IPS-NIHi11 (cell line): ENCODE measurements around the gene KCTD17.

Experiments used
- DNase-seq: peaks from one replicate; pipeline ENCODE4 v3.0.0; 2012; ENCODE audit warnings: mixed read lengths, low spot score

The KCTD17 gene

DNA sequence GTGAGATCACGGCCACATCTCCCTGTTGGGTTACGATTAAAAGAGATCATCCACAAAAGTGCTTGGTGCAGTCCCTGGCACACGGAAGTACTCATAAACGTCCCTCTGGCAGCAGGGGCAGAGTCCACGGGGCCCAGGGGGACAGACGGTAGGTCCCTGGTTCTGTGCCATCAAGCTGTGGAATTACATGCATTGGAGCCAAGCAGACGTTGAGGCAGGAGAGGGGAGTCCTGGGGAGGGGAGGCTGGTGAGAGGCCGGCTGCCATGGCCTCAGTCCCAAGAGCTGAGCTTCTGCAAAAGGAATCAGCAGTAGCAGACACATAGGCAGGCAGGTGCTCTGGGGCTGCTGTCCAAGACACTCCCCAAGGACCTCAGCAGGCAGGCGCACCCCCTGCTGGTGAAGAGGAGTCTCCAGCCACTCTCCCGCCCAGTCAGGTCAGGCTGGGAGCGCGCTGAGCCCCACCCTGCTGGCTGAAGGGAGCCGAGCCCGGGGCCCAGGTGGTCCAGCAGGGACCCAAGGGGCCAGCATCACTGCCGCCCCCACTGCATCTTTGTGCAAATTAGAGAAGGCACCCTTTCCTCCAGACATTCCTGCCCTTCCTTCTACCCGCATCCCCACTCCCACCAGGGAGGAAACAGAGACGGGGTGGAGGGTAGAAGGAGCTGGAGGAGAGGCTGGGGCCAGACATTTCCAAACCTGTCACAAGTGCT, 7.6 kb upstream of the KCTD17 start:
- peak; percentile 74 for DNase-seq

DNA sequence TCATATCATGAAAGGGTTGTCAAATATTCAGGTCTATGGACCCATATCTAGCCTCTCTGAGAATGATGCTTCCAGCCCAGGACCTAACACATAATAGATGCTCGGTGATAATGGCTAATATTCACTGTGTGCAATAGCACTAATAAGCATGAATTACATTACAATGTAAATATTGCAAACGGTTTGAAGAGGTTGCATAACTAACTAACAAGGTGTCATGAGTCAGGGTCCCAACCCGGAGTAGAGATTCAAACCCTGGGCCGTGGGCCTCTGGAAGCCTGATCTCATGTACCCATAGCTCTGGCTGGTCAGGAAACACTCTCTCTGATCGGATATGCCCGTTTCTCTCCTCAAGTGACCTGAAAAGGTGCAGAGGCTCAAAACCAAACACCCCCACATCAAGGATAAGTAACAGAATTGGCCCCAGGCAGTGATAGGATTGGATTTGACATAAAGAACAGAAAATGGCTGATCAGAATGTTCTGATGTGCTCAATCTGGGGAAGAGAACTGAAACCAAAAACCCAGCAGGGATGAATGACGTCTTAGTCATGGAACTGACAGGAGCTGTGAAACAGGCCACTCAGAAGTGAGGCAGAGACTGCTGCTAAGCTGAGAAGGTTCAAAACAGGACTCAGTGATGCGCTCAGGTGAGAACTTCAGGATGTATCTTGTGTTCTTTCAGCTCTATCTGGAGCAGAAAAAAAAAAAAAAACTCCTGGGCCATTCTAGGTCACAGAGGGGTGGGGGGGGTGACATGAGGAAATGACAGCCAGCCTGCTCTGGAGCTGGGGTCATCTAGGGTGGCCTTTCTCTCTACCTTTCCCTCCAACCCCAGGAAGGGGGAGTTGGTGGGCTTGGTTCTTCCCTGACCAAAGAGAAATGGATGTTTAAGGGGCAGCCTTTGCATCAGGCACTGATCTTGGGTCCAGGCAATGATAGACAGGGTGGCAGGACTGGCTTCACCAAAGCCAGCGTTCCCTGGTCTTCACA, 6.6 kb upstream of the KCTD17 start:
- DNase-seq: no peak

DNA sequence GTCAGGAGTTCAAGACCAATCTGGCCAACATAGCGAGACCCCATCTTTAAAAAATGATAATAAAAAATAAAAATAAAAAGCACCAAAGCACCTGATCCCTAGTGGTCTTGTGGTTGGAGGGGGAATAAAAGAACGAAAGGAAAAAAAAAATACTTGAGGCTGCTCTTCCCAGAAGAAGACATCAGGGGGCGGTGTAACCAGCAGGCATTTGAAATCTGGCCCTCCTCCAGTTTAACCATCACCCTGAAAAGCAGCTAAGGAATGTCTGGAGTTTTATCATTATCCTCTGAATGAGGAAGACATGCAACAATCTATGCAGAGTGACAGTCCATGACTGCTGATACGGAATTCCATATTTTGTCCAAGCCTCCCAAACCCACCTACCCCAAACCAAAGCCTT, 5.6 kb upstream of the KCTD17 start:
- DNase-seq: peak; percentile 66

DNA sequence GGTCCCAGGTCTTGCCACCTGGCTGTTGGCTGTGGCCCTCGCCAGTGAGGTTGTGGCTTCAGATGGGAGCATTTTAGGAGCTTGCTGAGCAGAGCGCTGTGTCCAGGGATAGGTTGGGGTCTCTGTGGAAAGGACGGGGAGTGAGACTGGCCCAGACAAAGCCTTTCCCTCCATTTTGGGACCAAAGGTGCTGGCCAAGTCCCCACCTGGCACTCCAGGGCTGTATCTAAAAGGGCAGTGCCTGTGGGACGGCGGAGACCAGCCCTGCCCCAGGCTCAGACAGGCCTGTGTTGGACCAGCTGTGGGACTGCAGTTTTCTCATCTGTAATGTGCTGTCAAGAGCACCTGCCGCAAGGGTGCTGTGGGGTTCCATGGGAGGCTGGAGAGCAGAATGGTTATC, 5.0 kb upstream of the KCTD17 start:
- DNase-seq: no peak

DNA sequence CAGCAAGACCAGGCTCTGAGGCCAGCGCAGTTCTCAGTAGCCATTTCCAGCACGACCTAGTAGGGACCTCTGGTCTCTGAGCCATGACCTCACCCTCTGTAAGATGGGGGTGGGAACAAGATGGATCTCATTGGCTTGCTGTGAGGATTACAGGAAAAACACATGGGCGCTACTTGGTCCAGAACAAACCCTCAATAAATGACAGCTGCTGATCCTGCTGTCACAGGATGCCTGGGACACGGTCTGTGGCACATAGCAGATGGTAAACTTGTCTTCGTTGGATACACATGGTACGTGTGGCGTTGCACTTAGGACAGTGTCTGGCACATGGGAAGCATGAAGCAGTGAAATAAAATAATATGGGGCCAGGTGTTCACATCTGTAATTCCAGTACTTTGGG, 4.5 kb upstream of the KCTD17 start:
- no peak for DNase-seq

DNA sequence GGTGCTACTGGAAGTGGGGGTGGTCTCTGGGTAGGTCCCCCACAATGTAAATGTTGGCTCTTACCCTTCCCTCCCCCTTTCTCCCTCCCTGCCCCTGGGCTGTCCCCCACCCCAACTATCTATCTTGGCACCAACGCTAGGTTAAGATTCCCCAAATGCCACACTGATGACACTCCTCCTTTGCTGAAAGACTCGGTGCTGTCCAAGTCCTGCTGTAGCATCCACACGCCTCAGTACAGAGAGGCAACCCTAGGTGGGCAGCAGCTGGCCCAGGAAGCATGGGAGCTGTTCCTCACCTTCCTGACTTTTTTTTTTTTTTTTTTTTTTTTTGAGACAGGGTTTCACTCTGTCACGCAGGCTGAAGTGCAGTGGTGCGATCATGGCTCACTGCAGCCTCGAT, 3.4 kb upstream of the KCTD17 start:
- DNase-seq: no peak

DNA sequence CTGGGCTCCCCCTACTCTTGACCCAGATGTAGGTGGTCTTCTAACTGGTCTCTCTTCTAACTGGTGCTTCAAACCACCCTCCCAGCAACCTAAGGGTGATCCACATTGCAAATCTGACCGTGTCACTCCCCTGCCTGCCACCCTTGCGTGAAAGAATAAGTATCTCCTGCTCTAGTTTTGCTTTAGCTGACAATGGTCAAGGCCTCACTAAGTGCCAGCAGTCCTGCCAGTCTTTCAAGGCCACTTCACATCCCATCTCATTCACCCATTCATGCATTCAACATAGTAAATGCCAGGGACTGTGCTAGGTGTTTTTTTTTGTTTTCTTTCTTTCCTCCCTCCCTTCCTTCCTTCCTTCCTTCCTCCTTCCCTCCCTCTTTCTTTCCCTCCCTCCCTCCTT, 2.3 kb upstream of the KCTD17 start:
- no peak for DNase-seq

DNA sequence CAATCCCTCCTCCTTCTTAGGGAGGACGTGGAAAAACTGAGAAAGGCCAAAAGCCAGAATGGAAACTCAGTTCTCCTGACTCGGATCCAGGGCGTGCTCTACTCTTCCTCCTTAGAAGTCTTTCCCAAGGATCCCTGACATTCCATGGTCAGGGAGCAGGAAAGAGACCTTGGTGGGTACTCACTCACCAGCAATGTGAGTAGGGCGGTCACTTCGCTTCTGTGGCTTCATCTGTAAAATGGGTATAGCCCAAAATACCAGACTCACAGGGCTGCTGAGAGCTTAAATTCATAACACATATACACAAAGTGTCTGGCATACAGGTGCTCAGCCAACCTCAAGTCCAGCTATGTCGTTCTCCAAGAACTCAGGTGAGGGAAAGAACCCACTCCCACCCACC, 629 bp upstream of the KCTD17 start:
- DNase-seq: no peak

DNA sequence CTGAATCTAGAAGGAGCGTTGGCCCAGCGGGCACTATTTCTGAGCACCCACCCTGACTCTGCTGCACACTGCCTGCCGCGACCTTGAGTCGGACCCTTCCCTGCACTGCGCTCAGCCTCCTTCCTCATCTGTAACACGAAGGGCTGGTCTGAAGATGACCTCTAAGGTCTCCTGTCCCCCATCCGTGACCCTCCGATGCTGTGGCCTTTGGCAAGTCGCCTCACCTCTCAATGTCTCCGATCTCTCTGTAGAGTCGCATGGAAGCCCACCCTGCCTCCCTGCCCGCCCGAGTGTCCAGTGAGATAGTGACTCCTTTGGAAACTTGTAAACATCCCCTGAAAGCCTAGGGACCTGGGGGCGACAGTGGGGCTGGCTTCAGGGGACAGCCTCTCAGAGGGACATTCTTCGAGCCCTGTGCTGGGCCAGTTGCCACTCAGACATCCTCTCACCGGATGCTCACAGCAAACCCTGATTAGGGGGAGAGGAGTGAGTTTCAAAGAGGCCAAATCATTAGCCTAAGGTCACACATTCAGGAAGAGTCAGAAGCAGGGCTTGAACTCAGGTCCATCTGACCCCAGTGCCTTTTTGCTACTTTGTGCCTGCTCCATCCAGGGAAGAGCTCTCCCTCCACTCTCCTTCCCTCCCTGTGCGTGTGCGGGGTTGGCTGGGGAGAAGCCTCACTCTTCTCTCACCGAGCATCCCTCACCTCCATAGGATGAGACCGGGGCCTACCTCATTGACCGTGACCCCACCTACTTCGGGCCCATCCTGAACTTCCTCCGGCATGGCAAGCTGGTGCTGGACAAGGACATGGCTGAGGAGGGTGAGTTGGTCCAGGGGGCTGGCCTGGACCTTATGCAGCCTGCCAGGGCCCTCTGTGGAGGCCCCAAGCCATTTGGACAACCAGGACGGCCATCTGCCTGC, 1.1 kb downstream of the KCTD17 start:
- no peak for DNase-seq

DNA sequence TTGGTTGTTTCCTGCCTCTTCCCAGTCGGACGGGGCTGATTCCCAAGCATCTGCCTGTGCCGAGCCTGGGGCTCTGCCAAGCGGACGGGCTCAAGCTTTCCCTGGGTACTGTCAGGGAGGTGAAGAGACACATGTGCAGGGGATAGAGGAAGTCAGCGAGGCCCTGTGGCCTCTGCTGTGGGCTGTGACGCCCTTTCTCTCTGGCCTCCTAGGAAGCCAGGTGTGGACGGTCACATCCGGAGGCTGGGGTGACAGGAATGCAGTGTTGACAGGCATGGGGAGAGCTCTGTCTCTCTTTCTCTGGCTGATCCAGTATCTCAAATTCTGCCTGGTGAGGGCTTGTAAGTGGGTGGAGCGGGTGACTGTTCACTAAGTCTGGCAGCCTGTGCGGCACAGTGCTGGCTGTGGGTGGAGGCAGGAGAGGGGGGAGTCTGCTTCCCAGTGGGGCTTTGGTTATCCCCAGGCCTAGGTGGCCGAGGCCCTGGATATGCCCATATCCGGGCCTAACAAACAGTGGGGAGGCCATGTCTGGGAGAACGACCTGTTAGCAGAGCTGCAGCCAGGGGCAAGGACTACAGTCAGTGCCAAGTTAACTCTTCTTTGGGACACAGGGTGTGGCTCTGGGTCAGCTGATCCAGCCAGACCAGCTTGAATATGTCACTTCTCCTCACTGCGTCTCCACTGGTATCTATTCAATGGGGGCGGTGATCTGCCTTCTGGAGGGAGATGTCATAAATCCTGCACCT, 1.9 kb downstream of the KCTD17 start:
- no peak for DNase-seq

DNA sequence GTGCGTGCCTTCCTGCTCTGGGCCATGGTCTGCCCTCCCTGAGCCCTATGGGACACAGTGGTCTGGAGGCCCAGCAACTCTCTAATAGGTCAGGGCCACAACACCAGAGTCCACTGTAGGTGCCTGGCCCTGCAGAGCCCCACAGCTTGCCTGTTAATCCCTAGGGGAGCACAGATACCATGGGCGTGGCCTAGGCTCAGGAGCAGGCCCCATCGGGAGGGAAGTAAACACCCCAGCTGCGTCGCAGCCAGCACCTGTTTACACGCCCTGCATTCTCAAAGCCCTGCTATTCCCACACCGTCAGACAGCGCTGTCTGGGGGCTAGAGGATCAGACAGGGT, 2.5 kb downstream of the KCTD17 start:
- DNase-seq: no peak

DNA sequence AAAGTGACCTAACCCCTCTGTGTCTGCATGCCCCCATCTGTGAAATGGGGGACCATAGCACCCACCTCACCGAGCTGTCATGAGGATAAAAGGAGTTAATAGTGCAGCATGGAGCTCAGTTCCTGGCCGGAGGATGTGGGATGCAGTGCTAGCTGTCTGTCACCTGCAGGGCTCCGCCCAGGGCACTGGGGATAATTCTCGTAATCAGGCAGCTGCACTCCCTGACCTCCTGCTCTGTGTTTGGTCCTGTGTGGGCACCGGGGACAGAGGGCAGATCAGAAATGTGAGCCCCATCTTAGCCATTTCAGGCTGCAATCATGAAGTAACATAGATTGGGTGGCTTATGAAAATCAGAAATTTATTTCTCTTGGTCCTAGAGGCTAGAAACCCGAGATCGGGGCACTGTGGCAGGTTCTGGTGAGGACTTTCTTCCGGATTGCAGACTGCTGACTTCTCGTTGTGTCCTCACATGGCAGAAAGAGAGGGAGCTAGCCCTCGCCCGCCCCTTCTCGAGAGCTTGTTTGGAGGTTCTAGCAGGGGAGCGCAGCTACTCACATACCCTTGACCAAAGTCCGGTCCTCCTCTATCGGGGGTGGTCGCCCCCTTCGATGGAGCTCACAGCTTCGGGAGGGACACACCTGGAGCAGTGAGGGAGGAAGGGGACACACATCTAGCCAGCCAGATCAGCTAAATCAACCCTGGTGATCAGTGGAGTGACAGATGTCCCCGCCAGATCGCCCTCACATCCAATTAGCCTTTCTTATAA, 3.2 kb downstream of the KCTD17 start:
- DNase-seq: no peak

DNA sequence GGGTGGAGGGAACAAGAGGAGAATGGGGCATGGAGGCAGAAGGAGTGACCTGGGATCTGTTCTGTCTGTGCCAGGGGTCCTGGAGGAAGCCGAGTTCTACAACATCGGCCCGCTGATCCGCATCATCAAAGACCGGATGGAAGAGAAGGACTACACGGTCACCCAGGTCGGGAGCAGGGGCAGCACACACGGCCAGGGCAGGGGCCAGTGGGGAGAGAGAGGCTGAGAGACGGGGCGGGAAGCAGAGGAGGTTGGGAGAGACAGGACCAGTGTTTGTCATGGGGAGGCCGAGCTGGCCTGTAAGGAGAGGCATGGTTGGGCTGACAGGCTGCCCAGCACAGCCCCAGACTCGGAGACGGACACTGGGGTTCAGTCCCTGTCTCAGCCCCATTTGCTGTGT, 4.7 kb downstream of the KCTD17 start:
- no peak for DNase-seq

DNA sequence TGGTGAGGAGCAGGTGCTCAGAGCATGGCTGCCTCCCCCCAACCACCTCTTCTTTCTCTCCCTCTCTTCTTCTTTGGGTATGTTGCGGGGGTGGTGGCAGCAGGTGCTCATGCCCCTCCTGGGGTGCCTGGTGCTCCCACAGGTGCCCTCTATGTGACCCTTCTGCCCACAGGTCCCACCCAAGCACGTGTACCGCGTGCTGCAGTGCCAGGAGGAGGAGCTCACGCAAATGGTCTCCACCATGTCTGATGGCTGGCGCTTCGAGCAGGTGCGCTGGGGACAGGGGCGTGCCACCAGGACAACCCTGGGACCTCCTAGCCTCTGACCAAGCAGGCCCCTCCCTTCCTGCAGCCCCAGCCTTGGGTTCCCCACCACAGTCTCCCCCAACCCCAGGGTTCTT, 5.7 kb downstream of the KCTD17 start:
- no peak for DNase-seq

DNA sequence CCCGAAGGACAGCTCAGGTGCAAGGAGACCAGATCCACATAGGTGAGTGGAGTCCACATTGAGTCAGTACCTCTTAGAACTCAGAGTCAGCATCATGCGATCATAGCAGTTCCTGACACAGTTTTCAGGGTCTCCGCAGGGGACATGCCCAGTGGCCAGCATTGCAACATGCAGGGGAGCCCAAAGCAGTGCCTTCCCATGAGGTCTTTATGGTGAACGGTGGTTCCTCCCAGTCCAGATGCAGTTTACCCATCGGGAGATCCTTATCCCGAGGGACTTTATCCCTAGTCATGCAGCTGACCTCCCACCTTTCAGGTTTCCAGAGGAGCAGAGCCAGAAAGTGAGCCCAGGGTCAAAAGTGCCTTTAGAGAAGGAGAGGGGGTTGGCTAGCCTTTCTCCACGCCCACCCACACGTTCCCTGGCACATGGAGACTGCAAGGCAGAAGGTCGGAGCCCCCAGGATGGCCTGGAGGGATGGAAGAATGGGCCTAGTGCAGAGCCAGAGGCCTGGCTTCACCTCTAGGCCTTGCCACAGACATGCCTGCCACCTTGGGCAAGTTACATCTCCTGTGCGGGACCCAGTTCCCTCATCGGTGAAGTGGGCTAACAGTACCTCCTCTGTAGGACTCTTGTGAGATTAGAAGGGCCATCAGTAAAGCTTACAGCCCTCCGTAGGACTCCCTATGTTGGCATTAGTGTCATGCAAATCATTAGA, 6.4 kb downstream of the KCTD17 start:
- DNase-seq: no peak

DNA sequence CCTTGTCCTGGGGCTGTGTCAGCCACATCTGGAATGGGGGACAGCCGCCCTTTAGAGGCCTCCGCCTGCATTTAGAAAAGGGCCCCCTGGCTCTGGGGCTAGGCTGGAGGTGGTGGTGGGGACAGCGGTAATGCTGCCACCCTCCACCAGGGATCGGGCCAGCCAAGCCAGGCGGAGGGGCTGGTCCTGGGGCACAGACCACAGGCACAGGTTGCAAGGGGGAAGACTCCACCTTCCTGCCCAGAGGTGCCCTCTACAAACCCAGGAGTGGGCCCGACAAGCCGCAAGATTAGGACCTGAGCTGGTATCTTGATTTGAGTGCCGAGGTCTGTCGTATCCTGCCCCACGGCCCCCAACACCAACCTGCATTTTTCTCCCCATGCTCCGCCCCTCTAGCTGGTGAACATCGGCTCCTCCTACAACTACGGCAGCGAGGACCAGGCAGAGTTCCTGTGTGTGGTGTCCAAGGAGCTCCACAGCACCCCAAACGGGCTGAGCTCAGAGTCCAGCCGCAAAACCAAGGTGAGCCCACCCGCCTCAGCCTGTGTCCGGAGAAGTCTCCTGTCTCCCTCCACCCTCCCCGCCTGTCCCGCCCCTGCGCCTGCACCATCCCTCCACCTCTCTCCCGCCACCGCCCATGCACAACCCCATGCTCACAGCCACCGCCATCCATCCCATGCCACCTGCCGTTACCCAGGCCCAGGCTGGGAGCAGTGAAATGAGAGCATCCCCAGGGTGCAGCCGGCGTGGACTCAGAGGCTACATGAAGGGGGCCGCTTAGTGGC, 7.6 kb downstream of the KCTD17 start:
- no peak for DNase-seq

DNA sequence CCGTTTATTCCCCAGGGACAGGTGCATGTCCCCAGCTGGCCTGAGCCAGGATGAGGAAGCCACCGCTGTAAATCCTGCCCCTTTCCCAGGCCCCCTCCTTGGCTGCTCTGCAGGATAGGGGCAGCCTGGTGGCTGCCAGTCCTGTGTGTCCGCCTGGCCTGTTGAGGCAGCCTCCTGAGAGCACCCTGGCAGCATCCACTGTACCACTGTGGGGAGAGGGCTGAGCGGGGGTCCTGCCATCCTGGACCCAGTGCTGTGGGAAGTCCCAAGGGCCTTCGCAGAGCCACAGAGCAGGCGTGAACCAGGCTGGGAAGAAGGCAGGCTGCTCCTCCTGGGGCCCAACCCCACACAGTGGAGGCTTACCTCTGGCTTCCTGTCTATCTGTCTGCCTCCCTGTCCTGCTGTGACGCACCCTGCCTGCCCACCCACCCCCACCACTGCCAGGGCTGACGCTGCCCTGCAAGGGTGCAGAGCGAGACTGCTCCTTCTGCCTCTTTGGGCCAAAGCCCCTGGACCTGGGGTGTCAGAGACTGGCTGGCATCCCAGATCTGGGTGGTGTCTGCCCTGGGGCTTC, 8.4 kb downstream of the KCTD17 start:
- no peak for DNase-seq

DNA sequence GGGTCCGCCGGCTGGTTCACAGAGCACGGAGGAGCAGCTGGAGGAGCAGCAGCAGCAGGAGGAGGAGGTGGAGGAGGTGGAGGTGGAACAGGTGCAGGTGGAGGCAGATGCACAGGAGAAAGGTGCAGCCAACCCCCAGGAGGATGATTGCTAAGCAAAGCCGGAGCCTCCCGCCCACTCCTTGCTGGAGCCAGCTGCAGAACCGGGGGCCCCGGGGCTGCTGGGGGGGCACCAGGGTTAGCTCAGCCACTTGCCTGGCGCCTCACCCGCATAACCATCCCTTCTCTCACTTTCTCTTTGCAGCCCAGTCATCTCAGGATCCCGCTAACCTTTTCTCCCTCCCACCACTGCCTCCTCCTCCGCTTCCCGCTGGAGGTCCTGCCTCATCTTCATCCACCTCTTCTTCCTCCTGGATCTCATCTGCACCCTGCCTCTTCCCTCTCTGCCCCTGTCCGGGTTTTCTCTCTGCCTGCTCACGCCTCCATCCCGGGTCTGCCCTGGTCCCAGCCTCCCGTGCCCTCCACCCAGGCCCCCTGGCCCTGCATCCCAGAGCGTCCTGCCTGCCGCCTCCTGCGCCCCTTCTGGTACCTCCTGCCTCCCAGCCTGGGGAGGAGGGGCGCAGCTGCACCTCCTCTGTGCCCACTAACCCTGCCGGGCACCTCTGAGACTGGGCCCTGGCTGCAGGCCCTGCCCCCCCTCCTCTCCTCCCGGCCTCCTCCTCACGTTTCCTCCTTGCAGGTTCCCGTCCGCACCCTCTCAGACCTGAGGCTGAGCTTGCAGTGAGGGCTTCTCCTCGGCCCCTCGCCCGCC, 9.5 kb downstream of the KCTD17 start:
- no peak for DNase-seq
